SK-N-SH (cell line): ENCODE data around the gene HIVEP2. TPM values are rescaled to one million over a fixed set of nuclear protein-coding genes. Genes with fewer than 3 reads are reported as not detected.

Experiments
- CTCF ChIA-PET: fragments of 300-600, 350-600 bp; formaldehyde crosslinking; extraction: SDS; loops from one replicate; lab custom pipeline; 2021; lab: Yijun Ruan, JAX
- POLR2A ChIA-PET: fragments of 350-600 bp; sonication (Branson Sonifier 250); formaldehyde crosslinking; extraction: SDS; loops from one replicate; lab custom pipeline; 2020; ENCODE audit warnings: antibody characterized with exemption, inconsistent platforms; lab: Yijun Ruan, JAX
- DNase-seq: peaks from one replicate; pipeline ENCODE4 v3.0.0; 2012
- H2AFZ ChIP-seq: fragments of 200-600 bp; sonication (generic); 2 replicates; pipeline ENCODE4 v1.8.1; 2016; ENCODE audit warnings: antibody characterized with exemption, mild to moderate bottlenecking, low read depth
- H3F3A ChIP-seq: fragments of 200-600 bp; sonication (generic); replicated peaks from 2 replicates; pipeline ENCODE3; 2016; ENCODE audit warnings: antibody characterized with exemption, mild to moderate bottlenecking; ENCODE audit not compliant: insufficient read depth
- H3K27ac ChIP-seq, 2 experiments: fragments of 200-500 bp in 1 of 2; fragments of 200-600 bp in 1 of 2; sonication (Bioruptor generic) in 1 of 2; sonication (generic), shearing (Covaris generic) in 1 of 2; 2 replicates each; pipeline versions ENCODE4 v1.5.1 to v1.6.1; 2014 to 2016; ENCODE audit warnings: low read depth in 2 of 2, inconsistent platforms in 1 of 2, low read length in 1 of 2, mild to moderate bottlenecking in 1 of 2, mixed read lengths in 1 of 2
- H3K27me3 ChIP-seq: fragments of 200-600 bp; sonication (generic), shearing (Covaris generic); 2 replicates; pipeline ENCODE4 v1.6.1; 2016; ENCODE audit warnings: mixed run types; ENCODE audit not compliant: insufficient read depth
- H3K36me3 ChIP-seq, 2 experiments: fragments of 200-500 bp in 1 of 2; fragments of 200-600 bp in 1 of 2; sonication (Bioruptor generic) in 1 of 2; sonication (generic) in 1 of 2; replicated peaks in 1 of 2; 2 replicates each; pipeline versions ENCODE3 to v1.5.1; 2014 to 2016; ENCODE audit warnings: low read length in 1 of 2, mild to moderate bottlenecking in 1 of 2; ENCODE audit not compliant: insufficient read depth in 2 of 2, control insufficient read depth in 1 of 2
- H3K4me1 ChIP-seq, 2 experiments: fragments of 200-500 bp in 1 of 2; fragments of 200-600 bp in 1 of 2; sonication (Bioruptor generic) in 1 of 2; sonication (generic), shearing (Covaris generic) in 1 of 2; 2 replicates each; pipeline versions ENCODE4 v1.5.1 to v1.6.1; 2014 to 2016; ENCODE audit warnings: low read depth in 1 of 2, low read length in 1 of 2, mixed run types in 1 of 2; ENCODE audit not compliant: insufficient read depth in 2 of 2, control insufficient read depth in 1 of 2
- H3K4me2 ChIP-seq: fragments of 200-600 bp; sonication (generic), shearing (Covaris generic); 2 replicates; pipeline ENCODE4 v1.6.1; 2017; ENCODE audit warnings: mixed run types
- H3K4me3 ChIP-seq, 2 experiments: fragments of 200-500 bp in 1 of 2; fragments of 200-600 bp in 1 of 2; sonication (Bioruptor generic) in 1 of 2; sonication (generic), shearing (Covaris generic) in 1 of 2; 2 replicates each; pipeline versions ENCODE4 v1.5.1 to v1.8.1; 2014 to 2016; ENCODE audit warnings: low read depth in 2 of 2, inconsistent platforms in 1 of 2, low read length in 1 of 2, mild to moderate bottlenecking in 1 of 2, mixed read lengths in 1 of 2, moderate library complexity in 1 of 2
- H3K79me2 ChIP-seq: fragments of 200-600 bp; sonication (generic); 2 replicates; pipeline ENCODE4 v1.8.1; 2017; ENCODE audit warnings: mild to moderate bottlenecking; ENCODE audit not compliant: insufficient read depth
- H3K9ac ChIP-seq: fragments of 200-600 bp; sonication (generic); 2 replicates; pipeline ENCODE4 v1.6.1; 2017; ENCODE audit warnings: mixed run types
- H3K9me2 ChIP-seq: fragments of 200-600 bp; sonication (generic); 2 replicates; pipeline ENCODE4 v1.6.1; 2017; ENCODE audit warnings: mixed run types
- H3K9me3 ChIP-seq: fragments of 200-600 bp; sonication (generic); 2 replicates; pipeline ENCODE4 v1.6.1; 2017; ENCODE audit warnings: mixed run types, mild to moderate bottlenecking, moderate library complexity
- H4K20me1 ChIP-seq: fragments of 200-600 bp; sonication (generic); 2 replicates; pipeline ENCODE4 v1.6.1; 2017; ENCODE audit warnings: mild to moderate bottlenecking, mixed run types; ENCODE audit not compliant: insufficient read depth
- EZH2phosphoT487 ChIP-seq: fragments of 200-600 bp; sonication (generic); IDR thresholded peaks from 2 replicates; pipeline ENCODE4 v1.6.1; 2017; ENCODE audit warnings: low read depth, mixed run types, mild to moderate bottlenecking, antibody characterized with exemption, moderate library complexity, borderline replicate concordance
- FOSL2 ChIP-seq: IDR thresholded peaks from 2 replicates; pipeline ENCODE4 v1.4.0; 2012; ENCODE audit warnings: low read depth, mild to moderate bottlenecking, moderate library complexity, borderline replicate concordance
- FOXM1 ChIP-seq: IDR thresholded peaks from 2 replicates; pipeline ENCODE4 v1.4.0; 2012; ENCODE audit warnings: low read depth, mild to moderate bottlenecking
- GABPA ChIP-seq: IDR thresholded peaks from 2 replicates; pipeline ENCODE4 v1.4.0; 2012; ENCODE audit warnings: low read depth, mild to moderate bottlenecking
- GATA2 ChIP-seq: sonication (generic); formaldehyde crosslinking; IDR thresholded peaks from 2 replicates; pipeline ENCODE4 v1.5.0; 2020; ENCODE audit warnings: mild to moderate bottlenecking, missing genetic modification reagents
- JUND ChIP-seq: IDR thresholded peaks from 2 replicates; pipeline ENCODE4 v1.4.0; 2012
- MEF2A ChIP-seq: IDR thresholded peaks from 2 replicates; pipeline ENCODE4 v1.4.0; 2012; ENCODE audit warnings: low read depth, borderline replicate concordance
- MXI1 ChIP-seq: IDR thresholded peaks from 2 replicates; pipeline ENCODE4 v1.6.1; 2012; ENCODE audit warnings: mild to moderate bottlenecking, low read depth, low read length, improper control_type of control experiment
- NFIC ChIP-seq: IDR thresholded peaks from 2 replicates; pipeline ENCODE4 v1.4.0; 2012; ENCODE audit warnings: borderline replicate concordance
- RCOR1 ChIP-seq: fragments of 150-350 bp; IDR thresholded peaks from 2 replicates; pipeline ENCODE4 v1.6.1; 2017; ENCODE audit warnings: antibody characterized with exemption, low read length
- TCF12 ChIP-seq: IDR thresholded peaks from 2 replicates; pipeline ENCODE4 v1.4.0; 2012
- YY1 ChIP-seq: IDR thresholded peaks from 2 replicates; pipeline ENCODE4 v1.4.0; 2012; ENCODE audit warnings: low read depth, mild to moderate bottlenecking
- WGBS: methylation state at CpG from one replicate; pipeline ENCODE4 v1.1.6; 2017; ENCODE audit warnings: low lambda C conversion rate; 5-methylcytosine and 5-hydroxymethylcytosine counted together
- polyA plus RNA-seq, 3 experiments: library from polyadenylated mRNA; depleted of rRNA; stranded (reverse); fragments of >200 nt; gene quantifications; 2 replicates each; pipeline ENCODE4 v1.2.3, GENCODE V29; 2012
- TF ChIP-seq, protein P1 (sequence below): IDR thresholded peaks from 2 replicates; pipeline ENCODE4 v1.4.0; 2012; ENCODE audit warnings: low read depth, borderline replicate concordance

HIVEP2 gene
- polyA plus RNA-seq, 1 of the 3 experiments (the other 2 are of a cell fraction) = 2.5 TPM

DNA sequence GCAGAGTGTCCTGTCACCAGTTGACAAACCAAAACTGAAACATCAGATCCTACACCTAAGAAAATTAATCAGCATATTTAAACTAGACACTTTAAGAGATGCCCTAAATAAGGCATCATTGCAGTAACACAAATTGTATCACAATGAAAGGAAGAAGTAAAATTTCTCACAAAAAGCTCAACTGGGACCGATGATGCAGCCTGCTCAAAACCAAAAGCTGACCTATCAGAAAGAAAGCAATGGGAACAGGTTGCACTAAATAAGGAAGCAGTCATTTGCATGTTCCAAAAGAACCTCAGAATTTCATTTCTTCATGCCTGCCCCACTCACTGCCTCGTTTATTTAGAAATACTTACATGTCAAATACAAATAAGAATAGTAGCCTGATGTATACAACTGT is 12.1 kb downstream of the HIVEP2 start (continued):
- TF ChIP-seq MEF2A = no peak
- TF ChIP-seq GATA2 (CRISPR knock-in tag) = no peak
- no peak for TF ChIP-seq JUND
- no peak for TF ChIP-seq FOXM1
- no peak for TF ChIP-seq YY1
- TF ChIP-seq GABPA = no peak
- TF ChIP-seq RCOR1 = no peak
- no peak for TF ChIP-seq FOSL2
- no peak for TF ChIP-seq MXI1
- TF ChIP-seq EZH2phosphoT487 = no peak

DNA sequence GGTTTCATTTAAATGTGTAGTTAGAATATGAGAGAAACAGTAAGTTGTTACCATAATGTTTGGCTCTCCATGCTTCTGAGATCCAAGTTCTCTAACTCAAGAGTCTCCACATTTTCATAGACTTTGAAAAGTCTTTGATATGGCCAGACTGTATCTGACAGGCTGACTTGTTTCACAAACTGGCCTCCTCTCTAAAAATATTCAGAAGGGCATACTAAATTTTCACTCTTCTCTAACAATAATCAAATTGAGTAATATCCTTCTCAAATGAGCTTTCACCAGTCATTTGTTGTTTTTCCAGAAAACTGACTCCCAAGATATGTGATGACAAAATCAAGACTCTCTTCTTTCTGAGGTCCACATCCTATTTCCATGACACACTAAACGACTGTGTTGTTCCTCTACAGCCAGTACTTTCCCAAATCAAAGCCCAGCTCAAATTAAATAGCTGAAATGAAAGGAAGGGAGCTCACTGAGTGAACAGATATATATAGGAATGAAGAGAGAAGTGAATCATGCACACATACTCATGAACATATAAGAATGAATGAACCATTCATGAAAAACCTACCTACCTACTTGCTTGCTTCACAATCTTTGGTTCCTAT is 15.1 kb downstream of the HIVEP2 start:
- Histone ChIP-seq H3K9ac (no peak overlapping the region), H3K4me1 (peaks cover 5 to 8% of the 10 kb centered on the region in 2 experiments; a peak in 3 of 4 replicates), H3F3A (peaks cover 4% of the 10 kb centered on the region), H3K27ac (peak overlapping the region in 1 of 2 experiments; percentile 45; a peak in 2 of 4 replicates), H3K27me3 (no peaks in the 10 kb centered on the region), H4K20me1 (no peaks in the 10 kb centered on the region), H3K36me3 (no peaks in the 10 kb centered on the region), H3K9me3 (no peaks in the 10 kb centered on the region), H3K79me2 (peaks cover 71% of the 10 kb centered on the region), H3K9me2 (no peaks in the 10 kb centered on the region), H3K4me2 (no peak overlapping the region), H2AFZ (no peak overlapping the region), H3K4me3 (no peak overlapping the region)
- POLR2A ChIA-PET = no interaction called here
- no peak for DNase-seq
- WGBS = 58% methylated on average over 1 of the region's 1 CpG
- CTCF ChIA-PET = interaction anchor here (0.8 to 1.7 kb wide), 3 partner anchors 11 to 14 kb away, joined by 3 to 7 read pairs (median 6); no protein-coding TSS in a partner anchor
- 0 out of 2 replicates have a peak, but pooled peaks have one; percentile 4 for TF ChIP-seq JUND
- TF ChIP-seq TCF12 = no peak

DNA sequence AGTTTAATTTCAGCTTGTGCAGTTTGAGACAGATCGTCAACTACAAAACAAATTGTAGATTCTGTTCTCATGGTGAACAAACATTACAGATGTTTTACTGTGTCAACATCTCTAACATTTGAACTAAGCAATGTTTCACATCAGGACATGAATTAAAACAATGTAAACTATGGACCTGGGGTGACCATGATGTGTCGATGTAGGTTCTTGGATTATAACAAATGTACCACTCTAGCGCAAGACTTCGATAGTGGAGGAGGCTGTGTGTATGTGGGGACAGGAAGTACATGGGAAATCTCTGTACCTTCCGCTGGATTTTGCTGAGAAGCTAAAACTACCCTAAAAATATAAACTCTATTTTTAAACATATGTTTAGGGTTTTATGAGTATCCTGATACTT is 17.1 kb downstream of the HIVEP2 start:
- POLR2A ChIA-PET = no interaction called here
- Histone ChIP-seq H3K9ac (peak overlapping the region; percentile 78; the same call in 1 of the 2 replicates), H3K9me3 (no peaks in the 10 kb centered on the region), H3K4me2 (peak overlapping the region; percentile 85), H3F3A (peaks cover 9% of the 10 kb centered on the region), H3K4me3 (no peak overlapping the region), H3K27me3 (no peaks in the 10 kb centered on the region), H3K9me2 (no peaks in the 10 kb centered on the region), H3K79me2 (peaks cover 62% of the 10 kb centered on the region), H3K4me1 (peaks cover 2 to 5% of the 10 kb centered on the region in 2 experiments; a peak in 3 of 4 replicates), H3K27ac (peak overlapping the region in 1 of 2 experiments; percentile 74; a peak in 1 of 4 replicates), H4K20me1 (no peaks in the 10 kb centered on the region), H2AFZ (0 out of 2 replicates have a peak overlapping the region, but pooled peaks have one; percentile 88), H3K36me3 (no peaks in the 10 kb centered on the region)
- TF ChIP-seq FOXM1 (no peak), GATA2 (CRISPR knock-in tag) (no peak), MEF2A (no peak), NFIC (no peak), RCOR1 (no peak)
- TF ChIP-seq, protein P1, sequence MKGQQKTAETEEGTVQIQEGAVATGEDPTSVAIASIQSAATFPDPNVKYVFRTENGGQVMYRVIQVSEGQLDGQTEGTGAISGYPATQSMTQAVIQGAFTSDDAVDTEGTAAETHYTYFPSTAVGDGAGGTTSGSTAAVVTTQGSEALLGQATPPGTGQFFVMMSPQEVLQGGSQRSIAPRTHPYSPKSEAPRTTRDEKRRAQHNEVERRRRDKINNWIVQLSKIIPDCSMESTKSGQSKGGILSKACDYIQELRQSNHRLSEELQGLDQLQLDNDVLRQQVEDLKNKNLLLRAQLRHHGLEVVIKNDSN = no peak
- DNase-seq = no peak
- CTCF ChIA-PET = interaction anchor here (0.9 to 2.6 kb wide), 3 partner anchors 14 to 500 kb away, joined by 3 to 8 read pairs (median 3); no protein-coding TSS in a partner anchor
- WGBS = 91% methylated on average over 5 of the region's 5 CpGs
